Measurements from ENCODE around the gene EDN2. TPM values are rescaled to one million over a fixed set of nuclear protein-coding genes. Genes with fewer than 3 reads are reported as not detected.

Gene EDN2
- not detected in 2 replicates for polyA plus RNA-seq

DNA sequence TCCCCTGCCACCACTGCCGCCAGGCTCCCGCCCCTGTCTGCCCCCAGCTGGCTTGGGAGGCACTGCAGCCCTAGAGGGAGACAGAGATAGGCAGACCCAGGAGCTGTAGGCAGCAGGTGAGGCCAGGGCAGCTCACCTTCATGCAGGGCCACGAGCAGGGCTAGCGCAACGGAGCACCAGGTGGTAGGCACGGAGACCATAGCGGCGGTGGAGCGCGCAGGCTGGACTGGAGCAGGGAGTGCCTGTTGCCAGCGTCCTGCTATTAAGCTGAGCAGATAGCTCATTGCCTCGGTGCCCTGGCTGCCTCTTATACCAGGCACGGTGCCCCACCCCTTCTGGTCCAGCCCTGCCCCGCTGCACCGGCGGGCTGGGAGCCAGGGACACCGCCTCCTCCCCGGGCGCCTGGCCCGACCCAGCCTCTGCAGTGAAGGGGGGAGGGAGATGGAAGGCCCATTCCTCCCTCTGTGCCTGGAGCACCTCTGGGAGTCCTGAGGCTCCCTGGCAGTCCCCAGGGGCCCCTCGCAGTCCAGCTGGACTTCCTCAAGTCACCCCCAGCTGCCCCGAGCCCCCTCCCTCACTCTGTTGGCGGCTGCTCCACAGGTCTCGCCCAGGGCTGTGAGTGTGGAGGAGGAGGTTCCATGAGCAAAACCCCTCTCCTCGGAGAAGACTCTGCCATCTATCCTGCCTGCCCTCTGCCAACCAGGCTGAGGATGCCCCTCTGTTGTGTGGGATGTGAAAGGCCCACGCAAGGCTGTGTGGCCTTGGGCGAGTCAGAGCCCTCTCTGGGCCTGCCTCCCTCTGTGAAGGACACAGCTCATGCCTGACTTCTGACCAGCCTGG, at the start of gene EDN2:
TSS of gene EDN2 (minus strand) at position 282 of the 840 bp plus-strand sequence. CDS start at position 200, 82 bp downstream.

Other genes starting within 250 kb of the EDN2 start
- 6.6 and 7.5 TPM in 2 replicates for gene SCMH1, start 242.4 kb downstream of the EDN2 start, polyA plus RNA-seq
- gene FOXO6, start 123.2 kb downstream of the EDN2 start, polyA plus RNA-seq: 0.13 TPM in 1 of 2 replicates, not detected in the other

Measured in Purkinje cell (primary cell).